Activated T-cell treated with anti-CD3 and anti-CD28 coated beads, Interleukin-2, amount 50 U/mL, for 1 hour (primary cell): ENCODE data around the gene TWF2.
A peak's percentile ranks its signal among the peaks of the same experiment; 100 is the strongest.

Source experiments
- DNase-seq: peaks from one replicate; pipeline ENCODE4 v3.0.0-alpha.2; 2020

The TWF2 gene

DNA sequence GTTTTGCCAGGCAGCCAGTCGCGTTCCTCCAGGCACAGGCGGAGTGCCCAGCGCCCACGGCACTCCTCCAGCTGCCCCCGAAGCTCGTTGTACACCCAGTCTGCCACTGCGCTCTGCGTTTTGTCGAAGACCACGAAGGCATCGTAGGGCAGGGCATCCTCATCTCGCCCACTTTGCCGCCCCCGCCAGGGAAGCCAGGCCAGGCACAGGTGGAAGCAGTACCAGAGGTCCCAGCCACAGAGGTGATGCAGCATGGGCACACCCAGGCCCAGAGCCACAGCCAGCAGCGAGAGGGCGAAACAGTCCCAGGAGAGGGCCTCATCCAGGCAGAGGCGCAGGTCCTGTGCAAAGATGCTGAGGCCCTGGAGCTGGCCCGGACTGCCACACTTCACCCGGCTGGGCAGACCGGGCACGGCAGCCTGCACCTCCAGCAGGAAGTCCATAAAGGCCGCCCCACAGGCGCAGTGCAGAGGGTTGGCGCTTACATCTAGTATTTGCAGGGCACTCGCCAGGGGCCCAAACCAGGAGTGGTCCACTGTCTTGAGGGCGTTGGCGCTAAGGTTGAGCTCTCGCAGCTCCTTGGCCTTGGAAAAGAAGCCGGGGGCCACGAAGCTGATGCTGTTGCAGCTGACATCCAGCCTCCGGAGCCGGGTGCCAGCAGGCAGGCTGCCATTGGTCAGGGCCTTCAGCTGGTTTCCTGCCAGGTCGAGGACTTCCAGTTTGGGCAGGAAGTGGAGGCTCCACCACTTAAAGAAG lies 17.2 kb downstream of the TWF2 start:
- peak; percentile 63 for DNase-seq

DNA sequence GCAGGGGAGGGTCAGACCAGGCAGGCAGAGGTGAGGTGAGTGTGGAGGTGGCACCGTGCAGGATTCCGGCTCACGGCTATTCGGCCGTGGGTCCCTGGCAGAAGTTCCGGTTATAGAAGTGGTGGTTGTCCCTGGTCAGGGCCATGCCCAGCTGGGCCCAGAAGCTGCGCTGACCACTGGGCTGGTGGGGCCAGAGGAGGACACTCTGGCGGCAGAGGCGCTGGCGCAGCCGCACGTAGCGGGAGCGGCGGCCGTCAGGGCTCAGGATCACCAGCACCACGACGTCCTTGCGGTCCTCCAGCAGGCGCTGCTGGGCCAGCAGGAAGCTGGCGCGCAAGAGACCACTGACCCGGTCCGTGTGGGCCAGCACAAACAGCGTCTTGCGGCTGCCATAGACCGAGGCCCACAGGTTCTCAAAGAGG lies 17.8 kb downstream of the TWF2 start:
- no peak for DNase-seq

DNA sequence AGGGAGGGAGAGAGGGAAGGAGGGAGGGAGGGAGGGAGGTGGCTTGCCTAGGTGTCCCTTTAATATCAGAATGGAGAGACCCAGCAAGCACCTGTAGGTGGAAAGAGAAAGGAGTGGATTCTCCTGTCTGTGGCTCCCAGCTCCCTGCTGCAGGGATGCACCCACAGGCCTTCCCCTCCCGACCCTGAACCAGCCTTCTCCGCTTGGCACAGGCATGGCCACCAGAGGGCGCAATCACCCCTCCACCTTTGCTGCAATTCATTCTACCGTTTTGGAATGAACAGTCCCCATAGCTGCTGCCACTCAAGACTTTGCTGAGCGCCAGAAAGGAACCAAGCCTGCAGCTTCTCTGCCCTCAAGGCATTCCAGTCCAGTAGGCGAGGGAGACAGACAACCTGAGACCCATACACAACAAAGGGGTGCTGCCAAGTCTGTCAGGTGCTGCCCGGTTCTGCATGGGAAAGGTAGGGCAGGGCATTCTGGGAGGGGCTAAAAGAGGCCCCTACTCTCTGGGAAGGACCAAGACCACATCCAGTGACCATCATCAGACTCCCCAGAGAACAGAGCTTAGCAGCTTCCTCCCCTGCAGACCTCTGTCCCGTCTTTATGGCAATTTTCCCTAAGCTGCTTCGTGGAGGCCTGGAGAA lies 18.5 kb downstream of the TWF2 start:
- DNase-seq: peak; percentile 91

DNA sequence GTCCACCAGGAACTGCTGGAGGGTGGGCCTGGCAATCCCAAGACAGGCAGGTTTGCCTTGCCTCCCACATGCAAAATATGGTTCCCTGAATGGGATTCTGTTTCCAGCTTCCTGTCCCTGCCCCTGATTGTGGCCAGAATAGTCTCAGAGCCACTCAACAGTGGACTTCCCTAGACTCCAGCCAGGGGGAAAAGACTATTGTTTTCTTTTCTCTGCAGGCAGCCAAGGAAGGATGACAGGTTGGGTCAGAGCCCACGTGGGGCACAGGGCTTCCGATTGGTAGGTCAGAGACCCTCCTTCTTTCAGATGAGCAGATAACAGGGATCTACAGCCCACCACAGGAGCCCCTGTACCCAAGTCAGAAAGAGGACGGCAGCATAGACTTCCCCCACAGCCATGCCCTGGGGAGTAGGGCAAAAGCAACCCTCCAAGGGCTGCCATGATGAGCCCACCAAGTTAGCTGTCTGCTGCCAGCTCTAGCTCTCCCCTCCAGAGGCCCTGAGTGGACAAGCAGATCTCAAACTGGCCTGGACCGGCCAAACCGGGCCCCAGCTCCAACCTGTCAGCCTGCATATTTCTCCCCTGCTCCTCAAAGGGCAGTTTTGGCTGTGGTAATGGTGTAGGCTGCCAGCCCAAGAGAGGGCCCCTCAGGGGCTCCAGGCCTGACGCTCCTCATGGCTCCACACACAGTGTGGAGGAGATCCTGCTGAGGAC lies 19.9 kb downstream of the TWF2 start:
- DNase-seq: no peak

DNA sequence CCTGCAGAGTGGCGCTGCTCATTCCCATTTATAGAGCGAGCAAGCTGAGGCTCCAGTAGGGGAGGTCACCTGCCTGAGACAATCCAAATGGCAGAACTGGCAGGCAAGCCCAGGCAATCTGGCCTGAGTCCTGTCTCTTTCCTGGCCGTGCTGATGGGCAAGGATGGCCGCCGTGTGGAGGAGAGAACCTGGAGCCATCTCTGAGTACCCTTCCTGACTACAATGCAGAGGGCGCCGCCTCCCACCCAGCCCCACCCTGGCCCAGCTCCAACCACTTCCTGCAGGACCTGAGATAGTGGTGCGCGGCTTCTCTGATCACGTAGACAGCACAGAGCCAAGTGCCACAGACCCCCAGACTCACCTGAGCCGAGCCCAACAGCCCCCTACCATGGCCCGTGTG lies 20.5 kb downstream of the TWF2 start:
- peak; percentile 27 for DNase-seq

DNA sequence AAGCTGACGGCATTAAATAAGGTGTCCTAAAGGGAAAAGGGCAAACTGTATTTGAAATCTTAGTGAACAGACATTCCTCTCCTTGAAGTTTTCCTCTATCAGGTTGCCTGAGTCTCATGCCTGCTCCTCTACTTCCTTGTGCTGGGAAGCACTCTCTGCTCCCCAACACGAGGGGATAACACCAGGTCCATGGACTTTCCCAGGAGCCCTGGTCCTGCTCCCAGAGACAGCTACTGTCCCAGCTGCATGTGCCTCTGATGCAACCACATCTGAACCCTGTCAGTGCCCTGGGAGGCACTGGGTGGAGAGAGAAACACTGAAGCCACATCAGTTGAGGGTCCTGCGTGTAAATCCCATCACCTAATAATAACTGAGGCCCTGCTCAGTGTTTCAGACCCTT lies 20.9 kb downstream of the TWF2 start:
- DNase-seq: no peak

DNA sequence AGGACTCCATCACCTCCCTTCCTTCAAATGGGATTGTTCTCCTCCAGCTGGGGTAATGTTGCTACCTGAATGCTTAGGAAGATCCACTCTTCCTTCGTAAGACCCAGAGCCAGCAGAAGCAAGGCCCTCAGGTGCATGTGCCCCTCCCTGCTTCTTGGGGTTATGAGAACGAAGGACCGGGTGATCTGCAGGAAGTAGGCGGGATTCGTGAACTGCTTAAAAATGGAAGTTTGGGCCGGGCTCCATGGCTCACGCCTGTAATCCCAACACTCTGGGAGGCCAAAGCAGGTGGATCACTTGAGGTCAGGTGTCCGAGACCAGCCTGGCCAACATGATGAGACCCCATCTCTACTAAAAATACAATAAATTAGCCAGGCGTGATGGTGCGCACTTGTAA lies 21.6 kb downstream of the TWF2 start:
- DNase-seq: no peak

DNA sequence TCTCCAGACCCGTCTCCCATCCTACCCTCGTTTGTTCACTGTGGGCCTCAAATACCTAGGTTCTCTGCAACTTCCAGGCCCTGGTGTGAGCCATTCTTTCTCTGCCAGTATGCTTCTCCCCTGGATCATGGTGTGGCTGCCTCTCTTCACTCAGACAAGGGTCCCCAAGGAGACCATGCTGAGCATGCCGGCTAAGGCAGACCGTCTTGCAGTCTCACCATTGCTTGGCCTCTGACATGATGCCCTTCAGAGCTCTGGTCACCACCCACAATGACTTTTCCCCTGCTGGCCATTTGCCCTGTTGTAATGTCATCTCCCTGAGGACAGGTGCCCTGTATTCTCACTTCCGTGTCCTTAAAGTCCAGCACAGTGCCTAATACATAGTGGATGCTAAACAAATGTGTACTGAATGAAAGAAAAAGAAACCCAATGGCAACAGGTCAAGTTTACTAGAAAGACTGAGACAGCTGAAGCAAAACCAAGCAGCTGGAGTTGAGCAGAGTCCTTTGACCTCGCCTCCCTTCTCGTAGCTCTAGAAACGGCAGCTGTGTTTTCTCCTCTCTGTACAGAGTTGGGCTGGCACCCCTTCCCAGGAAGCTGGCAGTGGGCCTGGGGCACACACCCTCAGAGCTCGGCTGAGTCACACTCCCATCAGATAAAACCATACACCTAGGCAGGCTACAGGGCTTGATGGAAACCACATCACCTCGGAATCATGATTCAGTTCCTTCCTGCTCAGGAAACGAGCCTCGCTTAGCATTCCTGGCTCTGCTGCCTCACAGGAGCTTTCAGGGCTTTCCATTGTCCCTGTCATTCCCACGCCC lies 22.2 kb downstream of the TWF2 start:
- DNase-seq: peak; percentile 75

DNA sequence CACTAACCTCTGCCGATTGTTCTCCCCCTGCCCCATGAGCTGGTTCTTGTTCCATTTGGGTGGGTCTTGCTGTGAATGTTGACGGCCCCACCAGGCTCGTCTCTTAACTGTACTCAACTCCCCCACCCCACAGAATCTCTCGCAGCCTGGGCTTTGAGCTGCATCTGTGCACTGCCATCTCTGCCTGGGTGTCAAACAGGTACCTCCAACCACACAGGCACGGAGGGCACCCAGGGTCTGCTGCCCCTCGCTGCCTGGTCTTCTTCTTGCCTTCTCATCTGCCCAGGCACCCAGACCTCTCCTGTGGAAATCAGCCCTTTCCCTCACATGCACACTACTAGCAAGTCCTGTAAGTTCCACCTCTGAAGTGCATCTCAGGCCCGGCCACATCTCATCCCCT lies 23.6 kb downstream of the TWF2 start:
- no peak for DNase-seq

DNA sequence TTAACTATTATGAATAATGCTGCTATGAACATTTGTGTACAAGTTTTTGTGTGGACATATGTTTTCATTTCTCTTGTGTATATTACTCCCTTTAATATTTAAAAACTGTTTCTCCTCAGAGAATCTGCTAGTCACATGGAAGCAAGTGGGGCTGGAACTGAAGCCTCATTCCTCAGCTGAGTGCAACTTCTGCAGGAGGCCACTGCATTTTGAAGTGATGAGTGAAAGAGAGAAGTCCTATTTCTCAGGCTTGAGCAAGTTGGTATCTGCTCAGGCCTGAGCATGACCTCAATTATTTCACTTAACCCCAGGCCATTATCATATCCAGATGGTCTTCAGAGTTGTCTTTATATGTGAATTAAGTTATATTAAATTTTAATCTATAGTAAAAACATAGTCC lies 25.1 kb downstream of the TWF2 start:
- no peak for DNase-seq

DNA sequence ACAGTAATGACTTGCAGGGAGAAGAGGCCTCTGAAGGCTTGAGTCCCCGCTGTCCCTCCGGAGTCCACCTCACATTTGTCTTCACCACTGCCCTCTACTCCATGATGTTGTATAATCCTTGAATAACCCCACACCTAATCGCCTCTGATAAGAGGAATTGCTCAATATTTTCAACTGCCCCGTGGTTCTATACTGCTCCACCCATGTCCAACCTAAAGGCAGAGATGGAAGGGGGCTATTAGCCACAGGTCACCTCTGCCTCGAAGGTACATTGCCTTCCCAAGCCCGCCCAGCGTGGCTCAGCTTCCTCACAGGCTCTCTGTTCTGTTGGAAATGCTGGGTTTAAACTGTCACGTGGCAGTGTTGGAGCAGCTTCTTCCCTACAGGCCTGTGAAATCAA lies 26.0 kb downstream of the TWF2 start:
- no peak for DNase-seq

DNA sequence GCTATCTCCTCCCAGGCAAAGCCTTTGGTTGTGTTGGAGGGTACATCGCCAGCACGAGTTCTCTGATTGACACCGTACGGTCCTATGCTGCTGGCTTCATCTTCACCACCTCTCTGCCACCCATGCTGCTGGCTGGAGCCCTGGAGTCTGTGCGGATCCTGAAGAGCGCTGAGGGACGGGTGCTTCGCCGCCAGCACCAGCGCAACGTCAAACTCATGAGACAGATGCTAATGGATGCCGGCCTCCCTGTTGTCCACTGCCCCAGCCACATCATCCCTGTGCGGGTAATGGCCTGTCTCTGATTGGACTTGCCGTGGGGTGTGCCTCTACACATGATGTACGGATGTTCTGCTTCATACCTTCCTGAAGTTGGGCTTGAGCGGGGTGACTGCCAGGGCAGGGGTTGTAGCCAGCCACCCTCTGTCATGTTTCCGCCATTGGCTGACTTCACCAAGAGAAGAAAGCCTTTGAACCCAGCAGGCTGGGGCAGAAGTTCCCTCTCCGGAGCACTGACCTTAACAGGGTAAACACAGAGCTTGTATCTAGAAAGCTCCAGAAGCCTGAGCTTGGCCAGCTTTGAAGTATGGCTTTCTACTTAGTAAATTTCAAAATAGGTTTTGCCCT lies 27.6 kb downstream of the TWF2 start:
- DNase-seq: no peak

DNA sequence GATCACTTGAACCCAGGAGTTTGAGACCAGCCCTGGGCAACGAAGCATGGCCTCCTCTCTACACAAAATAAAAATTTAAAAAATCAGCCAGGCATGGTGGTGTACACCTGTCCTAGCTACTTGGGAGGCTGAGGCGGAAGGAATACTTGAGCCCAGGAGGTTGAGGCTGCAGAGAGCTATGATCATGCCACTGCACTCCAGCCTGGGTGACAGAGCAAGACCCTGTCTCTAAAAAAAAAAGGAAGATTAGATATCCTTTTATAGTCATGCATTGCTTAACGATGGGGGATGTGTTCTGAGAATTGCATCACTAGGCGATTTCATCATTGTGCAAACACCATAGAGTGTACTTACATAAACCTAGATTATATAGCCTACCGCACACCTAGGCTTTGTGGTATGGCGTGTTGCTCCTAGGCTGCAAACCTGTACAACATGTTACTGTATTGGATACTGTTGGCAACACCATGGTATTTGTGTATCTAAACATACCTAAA lies 28.4 kb downstream of the TWF2 start:
- no peak for DNase-seq

DNA sequence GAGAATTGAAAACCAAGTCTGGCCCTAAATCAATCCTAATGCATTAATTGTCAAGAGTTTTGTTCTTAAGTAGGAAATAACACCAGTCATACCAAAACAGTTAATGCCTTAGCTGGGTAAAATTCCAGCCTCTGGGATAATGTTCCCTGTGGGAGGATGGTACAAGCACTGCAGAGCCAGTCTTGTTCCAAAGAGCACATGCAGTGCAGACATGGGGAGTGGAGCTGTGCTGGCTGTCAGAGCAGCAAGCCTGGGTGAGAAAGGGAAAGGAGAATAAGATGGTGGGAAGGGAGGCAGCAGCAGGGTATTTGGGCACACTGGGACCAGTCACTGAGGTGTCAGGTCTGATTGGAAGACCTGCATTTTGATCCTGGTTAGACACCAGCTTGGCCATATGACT lies 28.9 kb downstream of the TWF2 start:
- DNase-seq: no peak

DNA sequence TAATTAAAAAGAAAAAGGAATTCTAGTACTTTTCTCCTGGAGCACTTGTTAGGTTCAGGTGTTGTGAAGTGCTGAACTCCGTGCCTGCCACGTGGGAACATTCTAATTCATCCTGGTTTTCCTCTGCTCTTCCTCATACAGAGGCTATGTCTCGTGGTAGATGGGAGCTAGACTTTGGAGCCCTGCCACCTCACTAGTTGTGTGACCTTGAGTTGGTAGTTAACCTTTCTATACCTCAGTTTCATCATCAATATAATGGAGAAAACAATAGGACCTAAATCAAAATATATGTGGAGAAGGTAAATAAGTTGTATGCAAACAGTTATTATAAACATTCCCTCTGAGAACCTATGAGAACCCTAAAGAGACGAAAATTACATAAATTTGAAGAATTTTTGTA lies 30.4 kb downstream of the TWF2 start:
- no peak for DNase-seq

DNA sequence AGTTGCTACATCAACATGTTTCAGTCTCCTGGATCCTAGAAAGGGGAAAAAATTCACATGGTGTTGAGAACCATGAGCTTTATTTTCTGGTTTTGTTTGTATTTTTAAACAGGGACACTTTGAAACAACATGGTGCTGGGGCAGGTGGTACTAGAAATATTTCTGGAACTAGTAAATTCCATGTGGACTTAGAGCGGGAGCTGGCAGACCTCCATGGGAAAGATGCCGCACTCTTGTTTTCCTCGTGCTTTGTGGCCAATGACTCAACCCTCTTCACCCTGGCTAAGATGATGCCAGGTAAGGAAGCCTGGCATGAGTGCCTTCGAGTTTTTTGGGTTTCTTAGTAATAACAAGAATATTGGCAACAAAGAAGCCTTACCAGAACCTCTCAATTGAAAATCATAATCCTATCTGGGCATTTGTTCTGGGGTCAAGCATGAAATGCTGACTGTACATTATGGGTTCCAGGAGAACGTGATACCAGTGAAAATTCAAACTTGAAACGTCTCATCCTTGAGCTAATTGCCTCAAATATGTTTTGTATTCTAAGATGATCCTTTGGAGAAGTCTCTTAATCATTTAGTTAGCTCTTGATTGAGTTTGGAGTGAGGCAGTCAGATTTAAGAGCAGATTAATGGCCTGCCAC lies 33.1 kb downstream of the TWF2 start:
- DNase-seq: no peak

DNA sequence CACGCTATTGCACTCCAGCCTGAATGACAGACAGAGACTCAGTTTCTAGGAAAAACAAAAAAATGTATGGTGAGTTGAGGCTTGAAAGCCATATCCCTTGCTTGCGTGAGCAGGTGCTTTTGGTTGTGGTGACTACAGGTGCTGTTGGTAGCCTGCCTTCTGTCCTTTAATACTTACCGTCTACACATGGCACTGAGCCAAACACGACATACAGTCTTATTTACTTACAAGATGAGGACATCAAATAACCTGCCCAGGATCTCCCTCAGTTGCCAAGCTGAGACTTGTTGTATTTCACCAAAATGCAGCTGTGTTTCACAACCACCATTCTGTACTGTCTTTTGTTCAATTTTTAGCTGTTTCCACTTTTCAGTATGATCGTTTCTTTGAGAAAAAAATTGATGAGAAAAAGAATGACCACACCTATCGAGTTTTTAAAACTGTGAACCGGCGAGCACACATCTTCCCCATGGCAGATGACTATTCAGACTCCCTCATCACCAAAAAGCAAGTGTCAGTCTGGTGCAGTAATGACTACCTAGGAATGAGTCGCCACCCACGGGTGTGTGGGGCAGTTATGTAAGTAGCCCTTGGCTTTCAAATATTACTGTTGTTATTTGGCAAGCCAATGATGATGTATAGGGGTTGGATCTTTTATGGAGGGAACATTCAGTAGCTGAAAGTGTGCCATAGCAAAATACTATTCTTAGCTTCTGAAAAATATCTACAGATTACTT lies 34.5 kb downstream of the TWF2 start:
- no peak for DNase-seq

DNA sequence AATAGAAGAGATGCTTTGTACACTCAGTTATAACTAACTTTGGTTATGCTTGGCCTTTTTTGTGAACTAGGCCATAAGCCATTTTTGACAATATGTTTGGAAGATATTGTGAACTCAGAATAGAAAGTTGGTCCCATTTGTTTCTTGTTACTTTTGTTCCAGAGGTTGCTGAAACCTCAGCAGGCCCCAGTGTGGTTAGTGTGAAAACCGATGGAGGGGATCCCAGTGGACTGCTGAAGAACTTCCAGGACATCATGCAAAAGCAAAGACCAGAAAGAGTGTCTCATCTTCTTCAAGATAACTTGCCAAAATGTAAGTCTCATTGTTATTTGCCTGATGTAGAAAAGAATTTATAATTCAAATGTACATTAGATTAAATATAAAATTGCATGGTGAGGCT lies 35.3 kb downstream of the TWF2 start:
- no peak for DNase-seq

DNA sequence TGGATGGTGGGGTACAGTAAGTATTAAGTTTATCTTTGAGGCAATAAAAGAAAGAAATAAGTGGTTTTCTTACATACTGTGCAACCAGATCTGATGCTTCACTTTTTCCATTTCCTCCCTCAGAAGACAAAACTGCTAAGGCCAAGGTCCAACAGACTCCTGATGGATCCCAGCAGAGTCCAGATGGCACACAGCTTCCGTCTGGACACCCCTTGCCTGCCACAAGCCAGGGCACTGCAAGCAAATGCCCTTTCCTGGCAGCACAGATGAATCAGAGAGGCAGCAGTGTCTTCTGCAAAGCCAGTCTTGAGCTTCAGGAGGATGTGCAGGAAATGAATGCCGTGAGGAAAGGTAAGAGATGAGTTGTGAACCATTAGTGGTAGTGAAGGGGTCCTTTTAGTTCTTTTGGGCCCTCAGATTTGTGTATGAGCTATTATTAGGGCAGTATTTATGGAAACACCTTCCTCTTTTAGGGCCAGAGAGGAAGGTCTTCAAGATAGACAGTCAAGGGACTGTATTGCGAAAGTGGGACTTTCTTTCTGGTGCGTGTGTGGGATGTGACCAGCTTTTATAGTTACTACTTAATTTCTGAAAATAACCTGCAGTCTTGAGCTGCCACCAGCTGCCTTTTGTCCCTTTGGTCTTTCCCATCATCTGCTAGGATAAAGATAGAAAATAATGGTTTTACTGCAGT lies 36.4 kb downstream of the TWF2 start:
- DNase-seq: no peak

DNA sequence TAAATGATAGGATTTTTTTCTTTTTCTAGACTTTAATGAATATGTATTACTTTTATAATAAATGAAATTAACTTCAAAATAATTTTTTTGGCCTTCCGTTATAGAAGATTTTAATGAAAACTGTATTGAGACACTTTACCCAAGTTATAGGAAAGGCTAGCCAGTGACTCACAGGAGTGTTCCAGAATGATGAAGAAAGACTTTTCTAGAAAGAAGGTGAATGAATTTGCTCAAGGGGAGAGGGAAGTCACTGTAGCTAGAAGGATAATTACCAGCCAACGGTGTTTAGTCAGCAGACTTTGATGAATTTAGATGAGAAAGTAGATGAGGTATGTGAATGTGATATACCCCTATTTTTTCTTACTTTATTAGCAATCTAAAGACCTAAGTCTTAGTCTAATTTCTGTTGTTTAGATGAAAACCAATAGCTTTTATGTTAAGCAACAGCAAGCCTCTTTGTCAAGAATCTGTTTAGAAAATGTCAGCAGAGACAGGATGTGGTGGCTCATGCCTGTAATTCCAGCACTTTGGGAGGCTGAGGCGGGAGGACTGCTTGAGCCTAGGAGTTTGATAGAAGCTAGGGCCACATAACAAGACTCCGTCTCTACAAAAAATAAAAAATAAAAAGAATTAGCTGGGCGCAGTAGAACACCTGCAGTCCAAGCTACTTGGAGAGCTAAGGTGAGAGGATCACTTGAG lies 37.8 kb downstream of the TWF2 start:
- DNase-seq: no peak
